Measurements from ENCODE around the gene RALGPS1.

The RALGPS1 gene

GRCh38 chr9:126907058-126907457 is 7.5 kb upstream of the RALGPS1 start:
- DNase-seq = no peak

- DNase-seq = peak in 4 of 6 experiments; percentile 18 to 66 (median 38)
Measured at GRCh38 chr9:126915281-126915816, 767 bp downstream of the RALGPS1 start.

- no peak for DNase-seq
Measured at GRCh38 chr9:126915846-126916543, 1.4 kb downstream of the RALGPS1 start.

GRCh38 chr9:126916909-126917308 is 2.3 kb downstream of the RALGPS1 start:
- no peak for DNase-seq

DNA sequence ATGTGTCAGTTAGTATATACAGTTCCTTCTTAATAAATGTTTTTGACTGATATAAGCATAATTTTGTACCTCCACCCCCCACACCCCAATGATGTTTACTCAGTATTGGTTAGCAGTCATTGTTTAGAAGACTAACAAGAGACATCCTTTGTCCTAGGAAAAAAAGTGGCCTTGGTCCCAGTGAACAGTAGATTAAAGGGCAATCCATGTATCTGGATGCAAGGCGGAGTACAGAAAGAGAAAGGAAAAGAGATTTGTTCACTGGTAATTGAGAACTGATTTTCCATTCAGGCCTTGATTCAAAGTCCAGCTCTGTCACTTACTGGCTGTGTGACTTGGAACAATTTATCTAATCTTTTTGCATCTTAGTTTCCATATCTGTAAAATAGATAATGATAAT is 4.6 kb downstream of the RALGPS1 start:
- DNase-seq = no peak

GRCh38 chr9:126925876-126926275 is 11.3 kb downstream of the RALGPS1 start:
- DNase-seq = no peak

DNA sequence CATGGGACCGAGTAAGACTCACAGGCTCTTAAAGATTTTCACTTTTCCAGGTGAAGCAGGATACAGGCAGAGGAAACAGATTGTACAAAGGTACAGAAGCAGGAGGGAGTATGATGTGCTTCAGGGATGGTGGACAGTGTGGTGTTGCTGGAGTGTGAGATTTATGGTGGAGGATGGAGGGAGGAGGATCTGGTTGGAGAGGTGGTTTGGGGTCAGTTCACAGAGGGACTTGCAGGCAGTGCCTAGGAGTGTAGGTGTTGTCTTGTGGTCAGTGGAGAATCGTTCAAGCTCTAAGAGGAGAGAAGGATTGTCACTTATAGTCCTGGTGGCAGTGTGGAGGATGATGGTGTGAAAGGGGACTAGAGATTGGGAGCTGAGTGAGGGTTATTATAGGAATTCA is 11.8 kb downstream of the RALGPS1 start:
- DNase-seq = no peak

DNA sequence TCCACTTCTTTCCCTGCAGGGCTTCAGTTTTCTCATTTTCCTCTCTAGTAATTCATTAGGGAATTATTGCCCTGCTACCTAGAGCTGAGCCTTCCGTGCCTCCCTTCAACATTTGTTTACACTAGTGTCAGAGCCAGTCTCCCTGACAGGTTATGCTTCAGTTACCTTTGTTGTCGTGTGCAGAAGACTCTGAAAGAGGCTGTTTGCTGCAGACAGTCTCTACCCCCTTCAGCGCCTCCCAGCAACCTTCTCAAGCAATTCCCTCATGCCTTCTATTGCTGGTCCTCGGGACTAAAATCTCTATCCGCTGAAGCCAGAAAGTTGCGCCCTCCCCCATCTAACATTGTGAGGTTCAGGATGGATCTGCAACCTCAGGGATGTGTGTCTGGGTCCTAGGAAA is 12.8 kb downstream of the RALGPS1 start:
- no peak for DNase-seq

- DNase-seq = no peak
Measured at GRCh38 chr9:126932871-126933321, 18.3 kb downstream of the RALGPS1 start.

DNA sequence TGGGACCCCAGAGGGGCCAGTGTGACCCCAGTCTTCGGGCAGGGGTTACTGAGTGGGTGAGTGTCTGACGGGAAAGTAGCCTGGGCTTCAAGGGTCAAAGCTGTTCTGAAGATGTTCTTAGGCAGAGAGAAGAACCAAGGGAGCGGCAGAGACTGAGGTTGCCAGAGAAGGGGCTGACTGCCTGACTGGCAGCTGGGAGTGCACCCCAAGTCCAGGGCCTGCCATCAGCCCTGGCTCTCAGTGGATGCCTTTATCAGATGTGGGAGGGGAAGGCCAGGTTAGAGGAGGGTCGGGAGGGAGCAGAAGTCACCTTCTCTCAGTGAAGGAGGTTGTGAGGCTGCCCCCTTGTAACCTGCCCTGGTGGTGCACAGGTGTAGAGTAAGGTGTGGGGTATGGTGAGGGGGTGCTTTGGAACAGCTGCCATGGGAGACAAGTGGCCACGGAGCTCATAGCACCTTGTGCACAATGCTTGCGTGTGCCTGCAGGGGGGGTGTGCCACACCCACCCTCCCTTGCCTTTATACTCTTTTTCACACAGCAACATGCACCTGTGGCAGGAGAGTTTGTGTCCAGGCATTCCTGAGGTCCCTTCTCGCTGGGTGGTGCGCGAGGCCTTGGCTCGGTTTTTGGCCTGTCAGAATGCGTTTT is 18.9 kb downstream of the RALGPS1 start:
- DNase-seq = no peak

GRCh38 chr9:126934441-126934840 is 19.9 kb downstream of the RALGPS1 start:
- DNase-seq = no peak

GRCh38 chr9:126935630-126936029 is 21.0 kb downstream of the RALGPS1 start:
- no peak for DNase-seq

GRCh38 chr9:126937444-126937843 is 22.9 kb downstream of the RALGPS1 start:
- DNase-seq = no peak

- no peak for DNase-seq
Measured at GRCh38 chr9:126938327-126938726, 23.7 kb downstream of the RALGPS1 start.

DNA sequence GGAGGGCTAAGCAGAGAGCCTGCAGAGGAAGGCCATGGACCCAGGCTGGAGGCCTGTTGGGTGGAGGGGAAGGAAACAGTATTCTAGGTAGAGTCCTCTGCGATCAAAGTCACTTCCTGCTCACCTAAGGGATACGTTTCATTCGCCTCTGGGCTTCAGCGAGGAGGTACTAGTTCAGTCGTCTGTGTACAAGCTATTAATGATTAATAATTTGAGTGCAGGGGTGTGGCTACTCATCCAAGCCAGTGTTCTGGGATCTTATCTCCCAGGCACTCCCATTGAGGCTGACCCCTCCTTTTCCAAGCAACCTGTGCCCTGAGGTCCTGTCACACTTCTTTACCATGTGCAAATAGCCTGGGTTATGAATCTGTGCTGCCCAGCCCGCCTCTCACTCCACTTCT is 25.2 kb downstream of the RALGPS1 start:
- DNase-seq = no peak

- no peak for DNase-seq
Measured at GRCh38 chr9:126942399-126942798, 27.8 kb downstream of the RALGPS1 start.

DNA sequence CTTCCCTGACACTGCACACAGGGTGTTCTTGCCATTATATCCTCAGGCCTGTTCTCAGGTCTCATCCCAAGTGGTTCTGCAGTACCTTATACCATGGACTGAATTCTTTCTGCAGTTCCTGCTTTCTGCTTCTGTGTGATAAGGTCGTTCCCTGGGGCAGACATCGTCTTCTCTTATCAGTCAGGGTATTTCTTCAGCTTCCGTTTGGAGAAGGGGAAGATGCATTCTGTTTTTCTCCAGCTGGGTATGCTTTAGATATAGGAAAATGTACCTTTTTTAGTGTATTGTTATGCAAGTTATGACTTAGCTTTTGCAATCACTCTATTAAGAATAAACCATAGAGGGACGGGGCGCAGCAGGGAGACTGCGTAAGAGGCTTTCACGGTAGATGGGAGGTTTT is 31.1 kb downstream of the RALGPS1 start:
- no peak for DNase-seq

DNA sequence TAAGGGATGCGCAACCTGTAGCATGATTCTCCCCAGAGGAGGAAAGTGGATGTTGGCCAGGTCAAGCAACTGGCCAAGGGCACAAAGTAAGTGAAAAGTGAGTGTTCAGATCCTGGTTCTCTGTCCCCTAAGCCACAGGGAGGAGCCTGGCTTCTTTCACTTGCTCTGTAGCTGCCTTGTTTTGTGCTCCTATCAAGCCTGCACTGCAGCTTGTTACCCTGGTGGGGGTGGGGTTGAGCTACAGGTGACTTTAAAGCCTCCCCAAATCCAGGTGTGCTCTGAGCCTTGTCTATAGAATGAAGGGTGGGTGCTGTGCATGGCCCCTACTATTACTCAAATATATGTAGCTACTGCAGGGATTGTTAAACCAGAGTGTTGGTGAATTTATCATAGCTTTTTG is 32.9 kb downstream of the RALGPS1 start:
- no peak for DNase-seq

- no peak for DNase-seq
Measured at GRCh38 chr9:126952205-126952977, 37.8 kb downstream of the RALGPS1 start.

DNA sequence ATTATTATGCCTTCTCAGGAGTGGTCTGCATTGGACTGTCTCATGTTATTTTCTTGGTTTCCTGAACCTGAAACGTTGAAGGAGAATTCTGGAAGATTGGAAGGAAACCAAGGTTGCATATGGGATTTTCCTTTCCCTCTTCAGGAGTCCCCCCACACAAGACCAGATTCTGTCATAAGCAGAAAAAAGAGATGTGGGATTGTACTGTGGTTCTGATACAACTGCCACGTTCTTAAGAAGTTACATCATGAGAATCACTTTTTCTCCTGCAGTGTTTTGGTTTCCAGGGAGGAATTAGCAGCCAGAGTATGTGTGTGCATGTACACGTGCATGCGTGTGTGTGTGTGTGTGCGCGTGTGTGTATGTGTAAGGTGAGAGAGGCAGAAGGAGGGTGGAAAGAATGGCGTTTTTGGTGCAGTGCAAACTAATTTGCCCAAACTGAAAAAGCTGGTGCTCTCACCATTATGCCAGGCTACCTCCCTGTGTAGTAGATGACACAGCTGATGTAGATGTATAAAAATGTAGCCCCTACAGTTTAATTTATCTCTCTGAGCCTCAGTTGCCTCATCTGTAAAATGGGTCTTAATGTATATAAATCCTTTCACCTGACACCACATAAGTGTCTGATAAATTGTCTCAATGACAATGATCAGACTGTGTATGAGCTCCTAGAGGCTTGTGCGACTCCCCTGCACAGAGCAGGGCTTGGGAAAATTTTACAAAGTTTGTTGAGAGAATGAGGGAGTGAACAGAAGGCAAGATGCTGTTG is 38.6 kb downstream of the RALGPS1 start:
- DNase-seq = no peak

DNA sequence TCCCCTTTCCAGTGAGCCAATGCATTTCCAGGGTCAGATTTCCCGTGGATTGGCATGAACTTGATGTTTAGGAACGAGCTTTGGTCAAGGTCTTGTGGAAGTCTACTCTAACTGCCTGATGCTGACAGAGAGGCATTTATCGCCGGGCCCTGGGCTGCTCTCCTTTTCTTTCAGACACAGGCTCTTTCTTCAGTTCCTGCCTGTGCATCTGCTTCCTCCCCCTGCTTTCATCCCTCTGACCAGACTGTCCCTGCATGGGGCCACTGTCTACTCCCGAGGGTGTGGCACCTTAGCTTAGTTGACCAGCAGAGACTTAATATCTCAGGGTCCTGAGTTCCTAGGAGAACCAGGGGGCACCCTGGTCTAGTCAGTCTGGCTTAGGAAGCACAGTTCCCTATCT is 41.2 kb downstream of the RALGPS1 start:
- DNase-seq = no peak

- DNase-seq = no peak
Measured at GRCh38 chr9:126956917-126957686, 42.5 kb downstream of the RALGPS1 start.

All from stimulated activated naive CD4-positive, alpha-beta T cell (primary cell).